Adrenal gland (tissue), 5 donors: ENCODE data around the gene TGFBR3.

ENCODE experiments used
- POLR2A ChIP-seq, 2 donors: fragments of 450-650 bp; IDR thresholded peaks; one replicate each; pipeline ENCODE4 v1.6.1; 2017; ENCODE audit warnings: antibody characterized with exemption in 2 of 2, mild to moderate bottlenecking in 2 of 2, moderate library complexity in 1 of 2
- TF ChIP-seq, protein P1 (sequence below), 6 experiments: fragments of 450-650 bp in 4 of 6; fragments of 200-600 bp in 2 of 6; sonication (generic) in 1 of 6; IDR thresholded peaks; 1 replicate in 5 of 6; 2 replicates in 1 of 6; pipeline versions ENCODE4 v1.5.1 to v1.8.0; 2016 to 2021; ENCODE audit warnings: antibody characterized with exemption in 6 of 6, mild to moderate bottlenecking in 2 of 6, moderate library complexity in 1 of 6
- donor health status: DM: no; HTN: no; CAD: no.

DNA sequence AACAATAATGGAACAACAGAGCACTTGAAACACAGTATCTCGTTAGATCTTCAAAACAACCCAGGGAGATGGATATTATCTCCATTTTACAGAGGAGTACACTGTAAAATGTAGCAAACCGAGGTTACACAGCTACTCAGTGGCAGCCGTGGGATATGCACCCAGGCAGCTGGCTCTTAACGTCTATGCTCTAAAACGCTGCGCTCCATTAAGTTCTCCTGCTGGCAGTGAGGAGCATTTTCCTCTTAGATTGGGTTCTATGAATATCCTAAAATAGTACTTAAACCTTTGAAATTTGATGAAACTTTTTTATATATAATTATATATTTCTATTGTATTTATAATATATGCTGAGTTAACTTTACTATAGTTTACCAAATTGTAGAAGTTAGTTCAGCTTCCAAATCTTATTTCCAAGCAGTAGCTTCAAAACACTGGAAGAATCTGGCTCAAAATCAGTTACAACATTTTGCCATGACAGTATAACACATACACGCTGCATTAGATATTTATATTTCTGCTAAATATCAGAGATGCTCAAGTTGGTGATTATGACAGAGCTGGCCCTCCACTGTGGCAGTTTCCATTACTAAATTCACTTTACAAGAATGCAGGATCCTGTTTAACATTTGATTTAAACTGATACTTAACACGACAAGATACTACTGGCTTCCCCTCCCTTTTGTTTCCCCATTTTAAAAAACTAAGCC is 49.5 kb downstream of the TGFBR3 start:
- TF ChIP-seq, protein P1, sequence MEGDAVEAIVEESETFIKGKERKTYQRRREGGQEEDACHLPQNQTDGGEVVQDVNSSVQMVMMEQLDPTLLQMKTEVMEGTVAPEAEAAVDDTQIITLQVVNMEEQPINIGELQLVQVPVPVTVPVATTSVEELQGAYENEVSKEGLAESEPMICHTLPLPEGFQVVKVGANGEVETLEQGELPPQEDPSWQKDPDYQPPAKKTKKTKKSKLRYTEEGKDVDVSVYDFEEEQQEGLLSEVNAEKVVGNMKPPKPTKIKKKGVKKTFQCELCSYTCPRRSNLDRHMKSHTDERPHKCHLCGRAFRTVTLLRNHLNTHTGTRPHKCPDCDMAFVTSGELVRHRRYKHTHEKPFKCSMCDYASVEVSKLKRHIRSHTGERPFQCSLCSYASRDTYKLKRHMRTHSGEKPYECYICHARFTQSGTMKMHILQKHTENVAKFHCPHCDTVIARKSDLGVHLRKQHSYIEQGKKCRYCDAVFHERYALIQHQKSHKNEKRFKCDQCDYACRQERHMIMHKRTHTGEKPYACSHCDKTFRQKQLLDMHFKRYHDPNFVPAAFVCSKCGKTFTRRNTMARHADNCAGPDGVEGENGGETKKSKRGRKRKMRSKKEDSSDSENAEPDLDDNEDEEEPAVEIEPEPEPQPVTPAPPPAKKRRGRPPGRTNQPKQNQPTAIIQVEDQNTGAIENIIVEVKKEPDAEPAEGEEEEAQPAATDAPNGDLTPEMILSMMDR (IDR thresholded peaks at IDR 0.05) = no peak
- TF ChIP-seq POLR2A (IDR thresholded peaks at IDR 0.05) = no peak
